IPS-NIHi7 (cell line): ENCODE results near the gene JPT2.

Experiments used
- DNase-seq: peaks from one replicate; pipeline ENCODE4 v3.0.0; 2012; ENCODE audit warnings: mixed read lengths; ENCODE audit errors: extremely low spot score

JPT2 gene, protein sequence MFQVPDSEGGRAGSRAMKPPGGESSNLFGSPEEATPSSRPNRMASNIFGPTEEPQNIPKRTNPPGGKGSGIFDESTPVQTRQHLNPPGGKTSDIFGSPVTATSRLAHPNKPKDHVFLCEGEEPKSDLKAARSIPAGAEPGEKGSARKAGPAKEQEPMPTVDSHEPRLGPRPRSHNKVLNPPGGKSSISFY

DNA sequence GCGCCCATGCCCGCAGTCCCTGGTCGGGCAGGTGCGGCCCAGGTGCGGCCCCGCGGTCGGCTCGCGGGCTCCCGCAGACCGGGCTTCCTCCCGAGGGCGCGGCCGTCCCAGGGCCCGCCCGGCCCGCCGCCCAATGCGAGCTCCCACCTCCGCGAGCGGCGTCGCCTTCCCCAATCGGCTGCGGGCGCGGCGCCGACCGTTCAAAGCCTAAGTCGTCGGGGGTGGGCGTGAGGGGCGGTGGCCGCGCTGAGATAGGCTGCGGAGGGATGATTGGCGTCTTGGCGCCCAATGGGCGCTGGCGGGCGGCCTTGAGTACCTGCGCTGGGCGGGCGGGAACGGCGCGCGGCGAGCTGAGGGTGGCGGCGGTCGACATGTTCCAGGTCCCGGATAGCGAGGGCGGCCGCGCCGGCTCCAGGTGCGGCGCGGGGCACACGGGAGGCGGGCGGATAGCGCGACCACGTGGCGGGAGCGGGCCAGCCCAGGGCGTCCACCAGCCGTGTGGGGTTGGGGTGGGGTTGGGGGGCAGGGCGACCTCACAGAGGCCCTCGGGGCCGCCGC lies at the start of gene JPT2:
TSS of gene JPT2 (plus strand) at position 338 of the 558 bp plus-strand sequence. CDS start at position 372, 34 bp downstream.
- peak; percentile 99 for DNase-seq

DNA sequence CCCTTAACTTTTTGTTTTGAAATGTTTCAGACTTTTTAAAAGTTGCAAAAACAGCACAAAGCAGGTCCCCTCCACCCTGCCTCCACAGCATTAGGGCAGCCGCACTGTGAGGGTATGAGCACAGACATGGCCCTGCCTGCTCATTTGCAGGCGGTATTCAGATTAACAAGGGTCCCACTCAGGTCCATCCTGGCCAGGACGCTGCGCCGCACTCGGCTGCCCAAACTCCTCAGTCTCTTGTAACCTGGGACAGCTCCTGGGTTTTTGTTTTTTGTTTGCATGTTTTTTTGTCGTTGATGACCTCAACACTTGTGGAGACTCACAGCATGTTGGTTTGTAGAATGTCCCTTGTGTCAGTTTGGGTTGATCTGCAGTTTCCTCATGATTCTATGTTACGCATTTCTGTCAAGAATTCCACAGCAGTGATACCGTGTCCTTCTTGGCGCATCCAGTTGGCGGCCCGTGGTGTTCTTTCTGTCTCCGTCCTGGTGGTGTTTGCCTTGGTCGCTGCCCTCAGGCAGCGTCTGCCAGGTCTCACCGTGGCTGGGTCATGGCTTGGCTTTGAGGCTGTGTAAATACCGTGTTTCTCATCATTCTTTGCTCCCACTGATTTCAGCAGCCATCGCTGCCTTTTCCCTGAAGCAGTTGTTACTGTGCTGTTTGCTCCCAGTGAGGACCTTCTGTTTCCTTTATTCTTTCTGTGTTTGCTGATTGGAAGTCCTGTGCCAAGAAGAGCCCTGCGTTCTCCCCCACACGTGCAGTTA lies 47.4 kb upstream of the JPT2 start:
- DNase-seq = no peak

DNA sequence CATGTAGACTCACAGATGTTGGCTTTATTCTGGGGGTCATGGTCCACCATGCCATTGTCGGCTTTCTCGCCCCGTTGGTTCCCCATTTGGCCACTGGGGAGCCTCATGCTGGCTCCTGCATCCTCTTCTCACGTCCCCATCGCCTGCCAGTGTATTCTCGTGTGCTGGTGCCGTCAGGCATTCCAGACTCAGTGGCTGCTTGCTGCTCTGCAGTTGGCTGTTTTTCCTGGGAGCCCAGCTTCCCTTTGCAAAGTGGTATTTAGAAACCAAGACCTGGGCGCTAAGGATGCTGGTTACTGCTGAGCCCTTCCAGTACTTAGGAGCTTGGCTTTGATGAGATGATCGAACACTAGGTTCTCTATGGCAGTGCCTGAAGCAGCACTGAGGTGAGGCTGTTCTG lies 46.8 kb upstream of the JPT2 start:
- DNase-seq = no peak

DNA sequence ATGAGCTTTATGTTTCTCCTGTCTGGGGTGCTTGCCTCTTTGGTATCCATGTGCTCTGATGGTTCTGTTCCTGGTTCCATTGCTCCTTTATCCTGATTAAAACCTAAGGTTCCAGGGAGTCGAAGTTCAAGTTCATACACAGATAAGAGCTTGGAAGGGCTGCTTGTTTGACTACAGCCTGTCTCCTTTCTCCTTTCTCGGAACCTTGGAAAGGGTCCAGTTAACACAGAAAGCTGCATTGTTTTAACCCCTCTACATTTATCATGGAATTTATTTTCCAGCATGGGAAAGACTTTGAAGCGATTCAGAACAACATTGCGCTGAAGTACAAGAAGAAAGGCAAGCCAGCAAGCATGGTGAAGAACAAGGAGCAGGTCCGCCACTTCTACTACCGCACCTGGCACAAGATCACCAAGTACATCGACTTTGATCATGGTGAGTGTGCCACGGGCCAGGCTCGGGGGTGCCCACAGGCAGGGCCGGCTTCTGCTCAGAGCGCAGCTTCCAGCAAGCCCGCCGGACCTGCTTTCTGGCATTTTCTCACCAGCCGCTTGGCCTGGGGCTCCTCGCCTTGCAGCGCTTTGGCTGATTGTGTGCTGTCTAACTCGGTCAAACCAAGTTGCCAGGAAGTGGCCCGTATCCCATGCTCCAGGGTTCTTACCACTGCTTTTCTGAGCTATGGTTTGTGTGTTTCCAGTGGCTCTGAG lies 46.0 kb upstream of the JPT2 start:
- DNase-seq = no peak

DNA sequence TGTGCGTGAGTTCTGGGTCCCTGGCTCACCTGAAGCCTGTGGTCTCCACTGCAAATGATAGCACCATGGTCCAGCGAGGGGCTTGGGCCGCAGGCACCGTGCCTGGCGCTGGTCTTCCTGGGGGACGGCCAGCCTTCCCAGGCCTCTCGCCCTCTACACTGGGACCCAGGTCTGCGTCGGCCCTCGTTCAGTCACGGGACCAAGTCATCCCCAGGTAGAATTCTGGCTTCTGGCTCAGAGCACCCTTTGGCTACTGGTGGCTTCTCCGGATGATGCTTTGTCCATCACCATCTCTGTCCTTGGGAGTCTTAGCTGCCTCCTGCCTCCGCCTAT lies 45.5 kb upstream of the JPT2 start:
- DNase-seq = no peak

DNA sequence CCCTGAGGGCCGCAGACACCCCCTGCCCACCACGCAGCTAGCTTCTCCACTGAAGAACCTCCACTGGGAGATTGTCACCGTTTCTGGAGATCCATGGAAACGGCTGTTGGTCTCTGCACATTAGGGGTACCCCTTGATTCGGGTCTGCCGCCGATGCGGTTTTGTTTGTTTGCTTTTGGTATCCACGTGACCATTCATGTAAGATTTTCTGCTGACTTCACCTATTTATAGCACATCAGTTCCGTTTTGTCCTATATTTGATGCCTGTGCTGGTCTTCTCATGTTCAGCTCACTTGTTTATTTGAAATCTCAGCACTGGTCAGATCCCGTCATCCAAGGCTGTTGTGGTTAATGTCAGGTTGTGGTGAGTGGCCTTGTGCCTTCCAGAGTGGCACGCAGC lies 44.8 kb upstream of the JPT2 start:
- DNase-seq = no peak

DNA sequence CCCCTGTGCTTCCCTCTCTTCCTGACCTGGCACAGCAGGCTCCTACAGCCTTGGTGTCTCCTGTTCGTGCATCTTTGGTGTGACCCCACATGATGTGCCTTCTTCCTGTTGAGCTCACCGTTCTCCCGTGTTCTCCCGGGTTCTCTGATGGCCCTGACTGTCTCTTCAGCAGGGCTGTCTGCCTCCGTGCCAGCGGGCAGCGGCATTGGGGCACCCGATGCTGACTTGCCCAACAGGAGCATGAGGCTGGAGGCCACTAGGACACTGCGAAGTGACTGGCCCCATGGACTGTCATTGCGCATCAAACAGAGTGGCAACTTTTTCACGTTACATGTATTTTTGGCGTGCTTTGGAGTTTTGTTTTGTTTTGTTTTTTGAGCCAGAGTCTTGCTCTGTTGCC lies 43.5 kb upstream of the JPT2 start:
- no peak for DNase-seq

DNA sequence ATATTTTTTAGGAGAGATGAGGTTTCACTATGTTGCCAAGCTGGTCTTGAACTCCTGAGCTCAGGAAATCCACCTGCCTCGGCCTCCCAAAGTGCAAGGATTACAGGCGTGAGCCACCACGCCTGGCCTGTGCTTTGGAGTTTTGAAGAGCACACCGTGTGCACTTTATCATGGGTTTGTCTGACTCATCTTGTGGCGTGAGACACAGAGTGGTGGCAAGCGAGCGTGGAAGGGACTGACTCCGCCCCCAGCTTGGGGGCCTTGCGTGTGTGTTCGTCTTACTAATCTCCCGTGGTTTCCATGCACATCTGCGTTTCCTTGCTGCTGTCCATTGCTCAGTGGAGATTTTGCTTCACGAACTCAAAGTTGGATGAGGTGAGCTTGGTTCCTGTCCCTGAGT lies 43.0 kb upstream of the JPT2 start:
- DNase-seq = no peak

DNA sequence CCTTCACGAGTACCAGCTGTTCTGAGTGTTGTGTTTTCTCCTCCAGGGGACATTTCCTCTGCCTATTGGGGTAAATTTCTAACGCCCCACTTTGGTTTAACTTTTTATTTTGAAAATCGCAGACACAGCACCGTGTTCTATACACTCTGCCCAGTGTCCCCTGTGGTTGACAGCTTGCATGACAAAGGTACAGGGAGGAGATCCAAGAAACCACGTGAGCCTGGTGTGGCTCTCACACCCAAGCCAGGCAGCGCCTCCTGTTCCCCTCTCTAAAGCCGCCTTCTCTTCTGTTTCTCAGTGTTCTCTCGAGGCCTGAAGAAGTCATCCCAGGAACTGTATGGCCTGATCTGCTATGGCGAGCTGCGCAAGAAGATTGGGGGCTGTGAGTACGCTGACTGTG lies 40.6 kb upstream of the JPT2 start:
- DNase-seq = no peak

DNA sequence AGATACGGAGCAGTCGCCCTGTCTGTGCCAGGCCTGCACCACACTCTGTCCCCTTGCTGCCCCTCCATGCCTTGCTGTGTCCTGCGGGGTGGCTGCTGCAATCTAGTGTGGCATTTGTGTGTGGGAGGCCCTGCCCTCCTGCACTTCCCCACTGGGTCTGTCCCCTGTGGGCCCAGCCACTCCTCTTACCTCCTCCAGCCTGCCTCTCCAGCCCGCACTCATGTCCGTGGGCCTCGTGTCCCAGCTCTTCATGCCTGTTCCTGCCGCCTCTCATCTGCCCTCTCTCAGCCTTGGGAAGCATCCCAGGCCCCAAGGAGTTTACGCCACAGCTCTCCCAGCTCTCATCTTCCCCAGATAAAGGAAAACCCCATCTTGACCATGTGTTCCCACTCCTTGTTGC lies 39.3 kb upstream of the JPT2 start:
- DNase-seq = no peak

DNA sequence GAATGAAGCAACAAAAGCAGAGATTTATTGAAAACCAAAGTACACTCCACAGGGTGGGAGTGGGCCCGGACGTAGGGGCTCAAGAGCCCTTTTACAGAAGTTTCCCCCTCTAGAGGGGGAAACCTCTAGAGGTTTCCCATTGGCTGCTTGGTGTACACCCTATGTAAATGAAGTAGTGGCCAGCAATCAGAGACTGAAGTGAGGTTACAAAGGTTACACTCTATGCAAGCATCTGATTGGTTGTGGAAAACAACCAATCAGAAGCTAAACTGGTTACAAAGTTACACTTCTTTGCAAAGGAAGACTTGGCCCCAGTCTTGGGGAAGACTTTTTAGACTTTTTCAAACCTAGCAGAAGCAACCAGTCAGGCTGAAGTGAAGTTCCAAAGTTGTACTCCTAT lies 38.8 kb upstream of the JPT2 start:
- DNase-seq = no peak

DNA sequence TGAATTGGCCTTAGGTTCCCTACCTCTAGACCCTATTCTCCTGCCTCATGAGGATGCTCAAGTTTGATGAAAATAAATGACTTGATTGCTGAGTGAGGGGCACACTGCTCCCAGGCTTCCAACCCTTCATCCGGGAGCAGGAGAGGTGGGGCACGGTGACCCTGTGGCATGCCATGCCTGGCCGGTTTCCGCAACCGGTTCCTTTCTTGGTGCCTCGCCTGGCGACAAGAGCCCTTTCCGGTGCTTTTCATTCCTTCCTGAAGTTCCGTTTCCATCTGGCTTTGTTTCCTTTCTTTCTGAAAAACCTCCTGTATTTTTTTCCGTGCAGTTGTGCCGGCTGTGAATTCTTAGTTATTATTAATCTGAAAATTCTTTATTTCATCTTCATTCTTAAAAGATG lies 38.2 kb upstream of the JPT2 start:
- DNase-seq = no peak

DNA sequence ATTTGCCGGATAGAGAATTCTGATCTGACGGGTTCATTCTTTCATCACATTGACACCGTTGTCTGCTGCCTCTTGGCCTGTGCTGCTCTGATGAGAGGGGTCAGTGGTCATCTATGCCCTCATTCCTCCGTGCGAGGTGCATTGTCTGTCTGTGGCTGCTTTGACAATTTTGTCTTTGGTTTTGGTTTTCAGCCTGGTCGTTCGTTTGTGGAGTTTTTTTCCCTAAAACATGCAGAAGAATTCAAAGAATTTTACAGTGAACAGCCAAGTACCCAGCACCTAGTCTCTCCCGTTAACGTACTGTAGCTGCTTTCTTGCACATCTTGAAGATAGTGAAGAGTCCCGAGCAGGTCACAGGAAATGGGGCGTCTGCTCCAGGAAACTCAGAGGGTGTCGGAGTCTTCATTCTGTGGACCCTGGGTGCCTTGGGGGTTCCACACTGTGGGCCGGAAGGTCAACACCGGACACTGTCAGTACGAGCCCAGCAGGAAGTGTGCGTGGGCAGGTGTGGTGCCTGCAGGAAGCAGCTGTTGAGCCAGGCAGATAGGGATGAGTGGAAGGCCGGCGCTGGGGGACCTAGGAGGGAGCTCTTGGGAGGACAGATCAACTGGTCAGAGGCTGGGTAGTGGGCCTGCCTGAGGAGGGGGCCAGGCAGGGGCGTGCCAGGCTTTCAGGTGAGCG lies 37.7 kb upstream of the JPT2 start:
- DNase-seq = no peak

DNA sequence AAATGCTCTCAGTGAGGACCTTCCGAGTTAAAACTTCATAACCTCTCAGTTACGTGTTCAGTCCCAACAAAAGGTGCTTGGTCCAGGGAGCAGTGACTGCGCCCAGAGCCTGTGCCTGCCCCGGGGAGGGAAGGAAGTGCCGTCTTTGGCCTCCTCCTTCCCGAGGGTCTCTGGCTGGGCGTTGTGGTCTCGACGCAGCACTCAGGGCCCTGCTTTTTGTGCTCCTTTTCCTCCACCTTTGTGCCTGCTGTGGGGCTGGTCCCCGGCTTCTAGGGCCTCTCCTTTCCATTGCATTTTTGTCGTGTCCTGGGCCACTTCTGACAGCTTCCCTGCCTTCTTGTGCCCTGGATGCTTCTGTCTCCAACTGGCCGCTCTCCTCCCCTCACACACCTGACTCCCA lies 36.8 kb upstream of the JPT2 start:
- no peak for DNase-seq

DNA sequence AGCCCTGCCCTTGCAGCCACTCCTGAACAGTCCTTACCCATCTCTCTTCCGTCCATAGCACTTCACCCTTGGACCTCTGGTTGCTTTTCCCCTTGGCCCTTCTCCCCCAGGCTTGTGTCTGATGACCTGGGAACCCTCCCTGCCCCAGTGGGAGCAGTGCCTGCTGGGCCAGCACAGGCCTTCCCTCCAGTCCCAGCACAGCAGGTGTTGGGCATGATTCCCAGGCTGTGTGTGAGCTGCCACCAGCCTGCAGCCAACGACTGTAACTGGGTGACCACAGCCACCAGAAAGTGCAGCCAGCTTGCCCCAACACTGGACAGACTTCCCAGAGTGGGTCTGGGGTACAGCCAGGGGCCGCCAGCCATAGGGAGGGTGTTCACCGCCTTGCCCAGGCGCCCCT lies 35.9 kb upstream of the JPT2 start:
- DNase-seq = no peak

DNA sequence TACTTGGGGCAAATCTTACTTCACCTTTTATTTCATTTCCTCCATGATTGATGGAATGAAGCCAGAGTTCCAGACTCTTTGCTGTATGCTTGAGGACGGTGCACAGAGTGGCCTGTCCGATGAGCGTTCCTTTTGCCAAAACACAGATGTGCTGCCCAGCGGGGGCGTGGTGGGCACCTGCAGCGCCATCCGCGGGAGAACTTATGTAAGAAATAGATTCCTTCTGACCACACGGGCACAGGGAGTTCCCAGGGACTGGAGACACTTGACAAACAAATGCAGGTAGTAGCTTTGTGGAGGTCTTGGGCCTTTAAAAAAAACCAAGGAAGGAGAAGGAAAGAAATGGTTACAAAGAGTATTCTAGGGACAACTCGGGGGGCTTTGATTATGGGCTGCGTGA lies 35.3 kb upstream of the JPT2 start:
- DNase-seq = no peak

DNA sequence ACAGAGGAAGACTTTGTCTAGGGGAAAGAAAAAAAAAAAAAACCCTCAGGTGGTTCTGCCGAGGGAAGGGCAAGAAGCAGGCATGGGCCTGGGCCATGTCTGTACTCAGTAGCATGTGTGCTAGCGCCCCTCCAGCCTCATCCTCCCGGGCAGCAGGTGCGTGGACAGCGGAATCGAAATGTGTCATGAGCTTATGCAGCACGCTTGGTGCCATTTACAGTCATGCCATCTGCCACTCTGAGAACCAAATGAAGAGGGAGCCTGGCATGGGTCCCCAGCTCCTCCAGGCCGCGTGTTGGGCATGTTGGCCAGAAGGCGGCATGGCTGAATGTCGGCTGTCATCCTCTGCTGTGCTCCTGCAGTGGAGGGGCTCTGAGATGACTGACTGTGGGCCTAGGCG lies 34.6 kb upstream of the JPT2 start:
- DNase-seq = no peak

DNA sequence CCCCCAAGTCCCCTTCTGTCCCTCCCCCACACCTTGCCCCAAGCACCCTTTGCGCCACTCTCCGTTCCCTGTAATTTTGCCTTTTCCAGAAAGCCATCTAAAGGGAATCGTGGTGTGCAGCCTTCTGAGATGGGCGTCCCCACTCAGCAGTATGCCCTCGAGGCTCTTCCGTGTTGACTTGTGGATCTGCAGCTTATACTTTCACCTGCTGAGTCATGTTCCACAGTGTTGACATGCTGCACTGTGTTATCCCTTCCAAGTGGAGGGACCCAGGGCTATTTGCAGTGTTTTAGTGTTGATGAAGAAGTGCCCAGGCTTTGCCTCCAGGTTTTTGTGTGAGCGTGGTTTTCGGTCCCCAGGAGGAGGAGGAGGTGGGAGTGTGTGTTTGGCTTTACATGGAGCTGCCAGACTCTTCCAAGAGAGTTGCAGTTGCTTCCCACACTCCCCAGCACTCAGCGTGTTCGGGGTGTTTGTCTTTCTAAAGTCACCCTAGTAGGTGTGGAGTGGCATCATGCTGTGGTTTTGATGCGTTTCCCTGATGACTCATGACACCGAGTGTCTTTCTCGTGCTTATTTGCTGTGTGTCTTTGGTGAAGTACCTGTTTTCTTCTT lies 32.1 kb upstream of the JPT2 start:
- peak; percentile 31 for DNase-seq

DNA sequence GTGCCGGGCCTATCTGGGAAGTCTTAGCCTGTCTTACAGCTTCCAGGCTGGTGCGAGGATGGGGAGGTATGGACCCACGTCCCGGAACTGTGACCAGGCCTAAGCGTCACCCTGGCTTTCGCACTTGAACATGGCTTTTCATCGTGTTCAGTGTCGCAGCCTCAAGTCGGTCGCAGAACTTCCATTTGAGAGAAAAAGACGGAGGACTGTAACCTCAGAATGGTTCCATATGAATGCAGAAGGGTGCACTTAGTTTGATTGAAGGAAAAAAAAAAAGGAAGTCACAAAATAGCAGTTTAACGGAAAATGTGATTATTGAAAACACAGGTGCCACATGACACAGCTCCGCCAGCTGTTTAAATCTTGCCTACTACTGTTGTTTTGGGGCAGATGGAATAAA lies 30.2 kb upstream of the JPT2 start:
- no peak for DNase-seq

DNA sequence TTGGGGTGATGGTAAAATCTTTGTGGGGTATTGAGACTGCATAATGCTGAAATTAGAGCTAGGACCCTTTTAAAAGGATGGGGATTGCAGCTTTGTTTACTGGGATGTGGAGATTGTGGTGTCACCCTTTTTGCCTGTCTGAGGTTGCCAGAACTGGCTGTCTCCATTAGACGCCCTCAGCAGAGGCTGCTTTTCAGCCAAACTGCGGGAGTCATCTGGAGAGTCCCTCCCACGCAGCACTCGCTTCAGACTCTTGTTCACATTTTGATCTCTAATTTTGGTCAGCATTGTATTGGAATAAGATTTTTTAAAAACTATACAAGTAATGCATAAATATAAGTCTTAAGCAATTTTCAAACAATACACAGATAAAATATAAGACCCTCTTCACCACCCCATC lies 27.9 kb upstream of the JPT2 start:
- DNase-seq = no peak

DNA sequence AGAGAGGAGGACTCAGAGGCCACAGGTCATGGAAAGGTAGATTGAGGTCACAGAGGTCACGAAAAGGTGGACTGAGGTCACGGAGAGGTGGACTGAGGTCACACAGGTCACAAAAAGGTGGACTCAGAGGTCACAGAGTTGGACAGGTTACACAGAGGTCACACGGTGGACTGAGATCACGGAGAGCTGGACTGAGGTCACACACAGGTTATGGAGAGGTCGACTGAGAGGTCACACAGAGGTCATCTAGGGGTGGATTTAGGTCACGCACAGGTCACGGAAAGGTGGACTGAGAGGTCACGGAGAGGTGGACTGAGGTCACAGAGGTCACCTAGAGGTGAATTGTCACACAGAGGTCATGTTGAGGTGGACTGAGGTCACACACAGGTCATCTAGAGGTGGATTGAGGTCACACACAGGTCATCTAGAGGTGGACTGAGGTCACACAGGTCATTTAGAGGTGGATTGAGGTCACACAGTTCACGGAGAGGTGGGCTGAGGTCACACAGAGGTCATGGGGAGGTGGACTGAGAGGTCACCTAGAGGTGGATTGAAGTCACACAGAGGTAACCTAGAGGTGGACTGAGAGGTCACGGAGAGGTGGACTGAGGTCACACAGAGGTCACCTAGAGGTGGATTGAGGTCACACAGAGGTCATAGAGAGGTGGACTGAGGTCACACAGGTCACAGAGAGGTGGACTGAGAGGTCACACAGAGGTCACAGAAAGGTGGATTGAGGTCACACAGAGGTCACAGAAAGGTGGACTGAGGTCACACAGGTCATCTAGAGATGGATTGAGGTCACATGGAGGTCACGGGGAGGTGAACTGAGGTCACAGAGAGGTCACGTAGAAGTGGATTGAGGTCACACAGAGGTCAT lies 26.7 kb upstream of the JPT2 start:
- no peak for DNase-seq
